HepG2 (cell line): ENCODE data around the gene CHMP2B. TPM values are rescaled to one million over a fixed set of nuclear protein-coding genes. Genes with fewer than 3 reads are reported as not detected.

Experiments
- ATAC-seq: fragments of 200-7000 bp; cut with Tn5 transposase; 3 replicates; pipeline ENCODE4 v1.9.1; 2020; ENCODE audit warnings: mild to moderate bottlenecking, moderate library complexity
- BruUV-seq: library from RNA; stranded (reverse); fragments of 400-500 nt; replicated peaks from 2 replicates; lab custom pipeline; 2021; lab: Mats Ljungman, UMichigan
- CTCF ChIA-PET: fragments of 300-600 bp; formaldehyde crosslinking; extraction: SDS; loops from one replicate; lab custom pipeline; 2021; ENCODE audit warnings: low total read pairs, inconsistent platforms, low intra/inter-chr PET ratio; lab: Yijun Ruan, JAX
- POLR2A ChIA-PET: fragments of 350-600 bp; sonication (Branson Sonifier 250); formaldehyde crosslinking; loops from one replicate; lab custom pipeline; 2020; ENCODE audit warnings: antibody characterized with exemption, inconsistent platforms; lab: Yijun Ruan, JAX
- DNase-seq: peaks from one replicate; pipeline ENCODE4 v3.0.0-alpha.2; 2015; ENCODE audit warnings: low spot score
- FAIRE-seq: peaks from 3 replicates; lab custom pipeline; 2011; peaks lifted over from hg19 to GRCh38; lab: Jason Lieb, UNC
- H2AFZ ChIP-seq: one replicate; pipeline ENCODE4 v1.6.1; 2011; ENCODE audit warnings: low read length, inconsistent platforms
- H3K27ac ChIP-seq: fragments of 300-600 bp; 3 replicates; pipeline ENCODE4 v1.8.0; 2011; ENCODE audit warnings: mixed run types, mild to moderate bottlenecking, mixed read lengths, low read length, inconsistent platforms; ENCODE audit not compliant: insufficient read depth; ENCODE audit errors: extremely low read length
- H3K27me3 ChIP-seq, 2 experiments: fragments of 200-600 bp in 1 of 2; 2 replicates in 1 of 2; 3 replicates in 1 of 2; pipeline versions ENCODE4 v1.6.0 to v1.8.0; 2011; ENCODE audit warnings: low read length in 2 of 2, mild to moderate bottlenecking in 2 of 2, moderate library complexity in 2 of 2, inconsistent platforms in 1 of 2; ENCODE audit not compliant: insufficient read depth in 2 of 2, control insufficient read depth in 1 of 2
- H3K36me3 ChIP-seq, 2 experiments: fragments of 200-600 bp in 1 of 2; replicated peaks in 1 of 2; 2 replicates in 1 of 2; 3 replicates in 1 of 2; pipeline versions ENCODE4 v1.5.1 to v1.8.0; 2011; ENCODE audit warnings: low read length in 2 of 2, inconsistent platforms in 1 of 2; ENCODE audit not compliant: insufficient read depth in 2 of 2, control insufficient read depth in 1 of 2
- H3K4me1 ChIP-seq: 2 replicates; pipeline ENCODE4 v1.5.1; 2012; ENCODE audit warnings: low read length, inconsistent platforms; ENCODE audit not compliant: insufficient read depth
- H3K4me2 ChIP-seq: 2 replicates; pipeline ENCODE4 v1.6.0; 2011; ENCODE audit warnings: low read depth, low read length, inconsistent platforms
- H3K4me3 ChIP-seq, 3 experiments: fragments of 200-600 bp in 1 of 3; sonication (generic), shearing (Covaris generic) in 1 of 3; replicated peaks in 1 of 3; 2 replicates each; pipeline ENCODE4 v1.5.1; 2011 to 2016; ENCODE audit warnings: low read length in 3 of 3, inconsistent platforms in 2 of 3, low read depth in 2 of 3, mild to moderate bottlenecking in 2 of 3, control low read depth in 1 of 3, mixed read lengths in 1 of 3; ENCODE audit not compliant: insufficient read depth in 1 of 3
- H3K79me2 ChIP-seq: one replicate; pipeline ENCODE4 v1.6.1; 2011; ENCODE audit warnings: low read length, inconsistent platforms; ENCODE audit not compliant: insufficient read depth
- H3K9ac ChIP-seq: 2 replicates; pipeline ENCODE4 v1.6.0; 2011; ENCODE audit warnings: mild to moderate bottlenecking, low read depth, low read length, inconsistent platforms; ENCODE audit not compliant: insufficient read depth
- H3K9me3 ChIP-seq: 2 replicates; pipeline ENCODE4 v1.5.1; 2012; ENCODE audit warnings: mild to moderate bottlenecking, low read length
- H4K20me1 ChIP-seq: 2 replicates; pipeline ENCODE4 v1.6.0; 2011; ENCODE audit warnings: inconsistent platforms, mild to moderate bottlenecking, low read length, moderate library complexity; ENCODE audit not compliant: insufficient read depth
- NCOR1 ChIP-seq: fragments of 200-600 bp; sonication (generic); IDR thresholded peaks from 2 replicates; pipeline ENCODE4 v1.7.0; 2017; ENCODE audit warnings: antibody characterized with exemption, low read length, borderline replicate concordance
- SOX5 ChIP-seq: IDR thresholded peaks from 2 replicates; pipeline ENCODE4 v1.6.1; 2016; ENCODE audit warnings: borderline replicate concordance
- TFAP4 ChIP-seq: sonication (generic); IDR thresholded peaks from 2 replicates; pipeline ENCODE4 v1.6.1; 2016; ENCODE audit warnings: low read depth, borderline replicate concordance
- ZBTB43 ChIP-seq: sonication (generic); formaldehyde crosslinking; conservative IDR thresholded peaks from 2 replicates; pipeline ENCODE4 v1.4.0; 2020; ENCODE audit warnings: missing genetic modification reagents
- ZSCAN12 ChIP-seq: sonication (generic); formaldehyde crosslinking; IDR thresholded peaks from 2 replicates; pipeline ENCODE4 v1.9.0; 2021; ENCODE audit warnings: mild to moderate bottlenecking, missing genetic modification reagents
- WGBS: methylation state at CpG from one replicate; pipeline ENCODE4 v1.1.6; 2017; ENCODE audit warnings: low lambda C conversion rate; 5-methylcytosine and 5-hydroxymethylcytosine counted together
- in situ Hi-C: cut with HindIII; loops from 2 replicates; pipeline ENCODE4 v1.10.0; 2017; ENCODE audit warnings: low pct_unique_long_range_greater_than_20kb; ENCODE audit not compliant: extremely low pct_ligation_motif_present
- intact Hi-C: fragments of 100-400 bp; cut with micrococcal nuclease; formaldehyde crosslinking; loops from one replicate; pipeline ENCODE4 v1.10.0; 2022; ENCODE audit not compliant: unreplicated experiment
- polyA plus RNA-seq, 8 experiments: library from polyadenylated mRNA; depleted of rRNA in 3 of 8; stranded (reverse) in 7 of 8; unstranded in 1 of 8; fragments of >200 nt; fragmentation: Illumina TruSeq in 4 of 8; extraction: Trizol in 4 of 8; gene quantifications; 2 replicates each; pipeline versions ENCODE4 v1.2.1 to v1.2.3, GENCODE V29; 2011 to 2016; ENCODE audit warnings: low read depth in 4 of 8, missing spikeins in 1 of 8, mixed read lengths in 1 of 8; ENCODE audit not compliant: insufficient read depth in 1 of 8
- total RNA-seq, 5 experiments: library from RNA; depleted of rRNA; stranded (reverse); fragments of >200 nt; fragmentation: Illumina TruSeq; extraction: Trizol; gene quantifications; 2 replicates each; pipeline ENCODE4 v1.2.3, GENCODE V29; 2016; ENCODE audit warnings: low read depth in 1 of 5

CHMP2B gene
- total and polyA plus RNA-seq, 2 of the 13 experiments (the other 11 are each of a cell fraction or from before 2014, with no cell fraction given): 6.9 to 33.5 TPM

GRCh38 chr3:87182023-87182422 lies 45.1 kb upstream of the CHMP2B start:
- no peak overlapping the region for H3K27ac ChIP-seq
- H3K79me2 ChIP-seq: no peaks in the 10 kb centered on the region
- H4K20me1 ChIP-seq: no peaks in the 10 kb centered on the region
- no peaks in the 10 kb centered on the region for H3K36me3 ChIP-seq
- intact Hi-C loops: no loop called here
- TF ChIP-seq NCOR1 (no peak), TFAP4 (no peak), ZBTB43 (no peak)
- H3K4me2 ChIP-seq: no peak overlapping the region
- H3K9ac ChIP-seq: no peak overlapping the region
- DNase-seq: no peak
- no TSS peak for BruUV-seq
- no peak for FAIRE-seq
- ChIA-PET POLR2A (no interaction called here), CTCF (no interaction called here)
- 4% methylated on average over 2 of the region's 2 CpGs for WGBS
- H3K4me3 ChIP-seq: no peak overlapping the region
- H2AFZ ChIP-seq: no peak overlapping the region
- H3K4me1 ChIP-seq: no peaks in the 10 kb centered on the region
- no peak for ATAC-seq
- in situ Hi-C loops: no loop called here
- H3K27me3 ChIP-seq: no peaks in the 10 kb centered on the region
- H3K9me3 ChIP-seq: no peaks in the 10 kb centered on the region

- ChIA-PET CTCF (no interaction called here), POLR2A (no interaction called here)
- FAIRE-seq: no peak
- Histone ChIP-seq H3K9me3 (no peaks in the 10 kb centered on the region), H3K27ac (no peak overlapping the region), H4K20me1 (no peaks in the 10 kb centered on the region), H3K4me3 (no peak overlapping the region), H3K27me3 (no peaks in the 10 kb centered on the region), H3K4me1 (no peaks in the 10 kb centered on the region), H3K4me2 (no peak overlapping the region), H2AFZ (no peak overlapping the region), H3K79me2 (no peaks in the 10 kb centered on the region), H3K9ac (no peak overlapping the region), H3K36me3 (no peaks in the 10 kb centered on the region)
- no TSS peak for BruUV-seq
- intact Hi-C loops (no loop called here), in situ Hi-C loops (no loop called here)
- ATAC-seq: no peak
- TF ChIP-seq SOX5 (CRISPR knock-in tag): no peak
- TF ChIP-seq ZSCAN12 (CRISPR knock-in tag): no peak
- DNase-seq: no peak
- WGBS: 29% methylated on average over 2 of the region's 2 CpGs
These were observed 40.4 kb upstream of the CHMP2B start for GRCh38 chr3:87186608-87187159.
